ENCODE results near the gene C18orf63.

Gene C18orf63

GRCh38 chr18:74331404-74331803 lies 15.8 kb downstream of the C18orf63 start:
- no peak for DNase-seq

GRCh38 chr18:74333091-74333490 lies 17.5 kb downstream of the C18orf63 start:
- no peak for DNase-seq

GRCh38 chr18:74334242-74334893 lies 18.7 kb downstream of the C18orf63 start:
- DNase-seq = no peak

GRCh38 chr18:74336656-74337055 lies 21.0 kb downstream of the C18orf63 start:
- no peak for DNase-seq

- DNase-seq = no peak
These were observed 21.7 kb downstream of the C18orf63 start for GRCh38 chr18:74337155-74337911.

GRCh38 chr18:74337912-74338309 lies 22.3 kb downstream of the C18orf63 start:
- DNase-seq = no peak

GRCh38 chr18:74342416-74343043 lies 26.9 kb downstream of the C18orf63 start:
- DNase-seq = no peak

- no peak for DNase-seq
These were observed 30.6 kb downstream of the C18orf63 start for GRCh38 chr18:74346206-74346605.

GRCh38 chr18:74348581-74348980 lies 32.9 kb downstream of the C18orf63 start:
- no peak for DNase-seq

- no peak for DNase-seq
These were observed 35.7 kb downstream of the C18orf63 start for GRCh38 chr18:74351354-74351753.

- DNase-seq = no peak
These were observed 37.6 kb downstream of the C18orf63 start for GRCh38 chr18:74353169-74353775.

- DNase-seq = no peak
These were observed 41.3 kb downstream of the C18orf63 start for GRCh38 chr18:74356959-74357358.

GRCh38 chr18:74360852-74361655 lies 45.4 kb downstream of the C18orf63 start:
- DNase-seq = no peak

GRCh38 chr18:74367905-74368304 lies 52.3 kb downstream of the C18orf63 start:
- no peak for DNase-seq

- no peak for DNase-seq
These were observed 53.5 kb downstream of the C18orf63 start for GRCh38 chr18:74368901-74369705.

- no peak for DNase-seq
These were observed 54.5 kb downstream of the C18orf63 start for GRCh38 chr18:74370115-74370514.

- no peak for DNase-seq
These were observed 57.8 kb downstream of the C18orf63 start for GRCh38 chr18:74373428-74373827.

- no peak for DNase-seq
These were observed 60.4 kb downstream of the C18orf63 start for GRCh38 chr18:74375999-74376398.

GRCh38 chr18:74376523-74376922 lies 60.9 kb downstream of the C18orf63 start:
- no peak for DNase-seq

GRCh38 chr18:74377776-74378175 lies 62.1 kb downstream of the C18orf63 start:
- DNase-seq = no peak

- no peak for DNase-seq
These were observed 62.6 kb downstream of the C18orf63 start for GRCh38 chr18:74378179-74378682.

GRCh38 chr18:74380916-74381315 lies 65.3 kb downstream of the C18orf63 start:
- DNase-seq = no peak

Measured in NCI-H1048 (cell line).